Hematopoietic multipotent progenitor cell treated with erythropoietin and hydrocortisone succinate and interleukin-3 and kit ligand, for 4 days (in vitro differentiated cells): ENCODE results near the gene NUB1.

Experiments used
- DNase-seq: peaks from one replicate; pipeline ENCODE4 v3.0.0-alpha.2; 2015

NUB1 gene

GRCh38 chr7:151426904-151427704, 85.5 kb downstream of the NUB1 start:
- DNase-seq: no peak

GRCh38 chr7:151427705-151428377, 86.2 kb downstream of the NUB1 start:
- DNase-seq: no peak
